ENCODE results near the gene COL9A1. TPM values are rescaled to one million over a fixed set of nuclear protein-coding genes. Genes with fewer than 3 reads are reported as not detected.

COL9A1 gene
- total RNA-seq, 1 experiment from 2014 or later = not detected

DNA sequence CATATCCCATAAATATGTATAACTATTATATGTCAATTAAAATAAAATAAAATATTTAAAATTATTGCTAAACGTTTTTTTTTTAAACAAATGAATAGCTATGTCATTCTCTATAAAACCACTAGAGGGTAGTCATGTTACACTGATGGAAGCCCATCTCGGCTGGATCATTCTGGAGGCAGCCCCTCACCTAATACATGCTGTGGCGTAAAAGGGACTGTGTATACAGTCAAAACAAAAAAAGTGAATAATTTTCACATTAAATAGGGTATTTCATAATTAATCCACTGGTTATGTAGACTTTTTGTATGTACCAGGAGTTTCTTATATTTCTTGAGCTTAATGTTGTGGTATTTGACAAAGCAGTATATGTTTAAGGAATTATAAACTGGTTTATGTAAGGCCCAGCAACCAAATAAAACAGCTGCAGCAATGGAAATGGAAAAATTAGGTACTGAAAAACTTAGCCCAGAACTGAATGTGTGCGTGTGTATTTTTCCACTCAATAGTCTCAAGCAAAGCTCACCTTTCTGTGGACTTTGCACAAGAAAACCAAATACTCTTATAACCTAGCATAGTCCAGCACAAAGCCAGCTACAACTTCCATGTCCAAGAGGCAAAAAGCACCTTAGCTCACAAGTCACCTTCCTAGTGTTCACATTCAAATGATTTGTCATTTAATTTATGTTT is 81.7 kb downstream of the COL9A1 start:
- Histone ChIP-seq H3K4me2 (ENCODE audit: low read length) (no peak overlapping the region), H3K79me2 (ENCODE audit: insufficient read depth, low read length) (no peaks in the 10 kb centered on the region), H3K27me3 (ENCODE audit: insufficient read depth, low read length) (peaks cover 52% of the 10 kb centered on the region), H3K9me2 (ENCODE audit: insufficient read depth) (no peaks in the 10 kb centered on the region), H3K4me3 (replicated peaks in 1 of 2; ENCODE audit: low read depth in 1 of 2, low read length in 2 of 2) (no peak overlapping the region), H4K20me1 (ENCODE audit: insufficient read depth) (no peaks in the 10 kb centered on the region), H2AFZ (ENCODE audit: low read depth, low read length, poor library complexity, severe bottlenecking) (no peak overlapping the region), H3K36me3 (ENCODE audit: control insufficient read depth in 1 of 2, insufficient read depth in 2 of 2, low read length in 2 of 2) (no peaks in the 10 kb centered on the region), H3K4me1 (ENCODE audit: control insufficient read depth in 1 of 2, insufficient read depth in 2 of 2, low read length in 2 of 2) (no peaks in the 10 kb centered on the region), H3K27ac (ENCODE audit: low read depth, low read length) (no peak overlapping the region), H3K9me3 (ENCODE audit: control insufficient read depth in 1 of 2, insufficient read depth in 1 of 2, low read depth in 1 of 2, low read length in 2 of 2) (no peaks in the 10 kb centered on the region), H3K9ac (ENCODE audit: low read length) (no peak overlapping the region)
- no TSS peak for BruUV-seq (replicated peaks)
- DNase-seq (ENCODE audit: low read depth, low spot score) = no peak
- POLR2A ChIA-PET = interaction anchor here (1.0 to 1.6 kb wide), 4 partner anchors 10 to 735 kb away, joined by 3 to 5 read pairs (median 3); no protein-coding TSS in a partner anchor
- CTCF ChIA-PET = interaction anchor here (0.6 to 2.6 kb wide), 37 partner anchors 9 to 793 kb away, joined by 3 to 67 read pairs (median 4); partner anchors contain the start of gene B3GAT2
- peak; percentile 71 for ATAC-seq
- RAD21 ChIA-PET (ENCODE audit: low non-redundant PET in 1 of 2, low total read pairs in 2 of 2, uncharacterized antibody in 2 of 2, unreplicated experiment in 2 of 2) = interaction anchor here (0.6 to 1.8 kb wide), 10 partner anchors 89 to 738 kb away, joined by 3 to 8 read pairs (median 3); partner anchors contain the start of gene B3GAT2 (in 1 of the 2)
- TF ChIP-seq, protein P1, sequence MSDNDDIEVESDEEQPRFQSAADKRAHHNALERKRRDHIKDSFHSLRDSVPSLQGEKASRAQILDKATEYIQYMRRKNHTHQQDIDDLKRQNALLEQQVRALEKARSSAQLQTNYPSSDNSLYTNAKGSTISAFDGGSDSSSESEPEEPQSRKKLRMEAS (IDR thresholded peaks at IDR 0.05) = no peak
- TF ChIP-seq, protein P2, sequence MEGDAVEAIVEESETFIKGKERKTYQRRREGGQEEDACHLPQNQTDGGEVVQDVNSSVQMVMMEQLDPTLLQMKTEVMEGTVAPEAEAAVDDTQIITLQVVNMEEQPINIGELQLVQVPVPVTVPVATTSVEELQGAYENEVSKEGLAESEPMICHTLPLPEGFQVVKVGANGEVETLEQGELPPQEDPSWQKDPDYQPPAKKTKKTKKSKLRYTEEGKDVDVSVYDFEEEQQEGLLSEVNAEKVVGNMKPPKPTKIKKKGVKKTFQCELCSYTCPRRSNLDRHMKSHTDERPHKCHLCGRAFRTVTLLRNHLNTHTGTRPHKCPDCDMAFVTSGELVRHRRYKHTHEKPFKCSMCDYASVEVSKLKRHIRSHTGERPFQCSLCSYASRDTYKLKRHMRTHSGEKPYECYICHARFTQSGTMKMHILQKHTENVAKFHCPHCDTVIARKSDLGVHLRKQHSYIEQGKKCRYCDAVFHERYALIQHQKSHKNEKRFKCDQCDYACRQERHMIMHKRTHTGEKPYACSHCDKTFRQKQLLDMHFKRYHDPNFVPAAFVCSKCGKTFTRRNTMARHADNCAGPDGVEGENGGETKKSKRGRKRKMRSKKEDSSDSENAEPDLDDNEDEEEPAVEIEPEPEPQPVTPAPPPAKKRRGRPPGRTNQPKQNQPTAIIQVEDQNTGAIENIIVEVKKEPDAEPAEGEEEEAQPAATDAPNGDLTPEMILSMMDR (IDR thresholded peaks at IDR 0.05 in 2 of 3, conservative IDR thresholded peaks at IDR 0.05 in 1 of 3; ENCODE audit: borderline replicate concordance in 1 of 3, insufficient read depth in 1 of 3, low read depth in 2 of 3, low read length in 2 of 3) = peak; percentile 51 to 61 (median 55); a peak in 4 of 6 replicates
- TF ChIP-seq RAD21 (IDR thresholded peaks at IDR 0.05; ENCODE audit: low read depth) = peak; percentile 75
- intact Hi-C loops (cut with micrococcal nuclease) = loop anchor here (1.0 to 10.0 kb wide), 7 partner anchors 148 to 1134 kb away; partner anchors contain the start of gene B3GAT2

All from HCT116 (cell line).